SK-N-SH treated with all-trans-retinoic acid at 6 μM for 48 hours (cell line): ENCODE results near the gene TTC28.

Experiments
- ARNTL ChIP-seq: fragments of 450-650 bp; formaldehyde crosslinking; IDR thresholded peaks from 2 replicates; pipeline ENCODE4 v1.5.0; 2020; ENCODE audit warnings: low read depth, mild to moderate bottlenecking, moderate library complexity, borderline replicate concordance
- BACH2 ChIP-seq: fragments of 250-450 bp; sonication (Bioruptor Pico); IDR thresholded peaks from 2 replicates; pipeline ENCODE4 v1.9.0; 2021; ENCODE audit warnings: mild to moderate bottlenecking, borderline replicate concordance
- CREB5 ChIP-seq: fragments of 250-450 bp; sonication (Bioruptor Pico); IDR thresholded peaks from 2 replicates; pipeline ENCODE4 v1.5.1; 2020; ENCODE audit warnings: low read depth, mild to moderate bottlenecking, moderate library complexity
- ESRRG ChIP-seq: fragments of 250-450 bp; sonication (Bioruptor Pico); IDR thresholded peaks from 2 replicates; pipeline ENCODE4 v1.6.1; 2021; ENCODE audit warnings: mild to moderate bottlenecking
- OSR1 ChIP-seq: fragments of 250-450 bp; sonication (Bioruptor Pico); IDR thresholded peaks from 2 replicates; pipeline ENCODE4 v1.8.0; 2022; ENCODE audit warnings: moderate library complexity, mild to moderate bottlenecking, inconsistent platforms
- PATZ1 ChIP-seq: fragments of 250-450 bp; sonication (Bioruptor Pico); IDR thresholded peaks from 2 replicates; pipeline ENCODE4 v1.8.0; 2020; ENCODE audit warnings: mild to moderate bottlenecking, moderate library complexity, borderline replicate concordance
- POU6F1 ChIP-seq: fragments of 250-450 bp; sonication (Bioruptor Pico); IDR thresholded peaks from 2 replicates; pipeline ENCODE4 v1.8.0; 2021; ENCODE audit warnings: low read depth, mild to moderate bottlenecking, moderate library complexity, borderline replicate concordance
- PPARA ChIP-seq: fragments of 250-450 bp; sonication (Bioruptor Pico); IDR thresholded peaks from 2 replicates; pipeline ENCODE4 v1.5.0; 2020; ENCODE audit warnings: mild to moderate bottlenecking, borderline replicate concordance
- RARB ChIP-seq: fragments of 250-450 bp; sonication (Bioruptor Pico); IDR thresholded peaks from 2 replicates; pipeline ENCODE4 v1.8.0; 2021; ENCODE audit warnings: mild to moderate bottlenecking, moderate library complexity
- SNAI2 ChIP-seq: fragments of 250-450 bp; sonication (Bioruptor Pico); IDR thresholded peaks from 2 replicates; pipeline ENCODE4 v1.5.0; 2020; ENCODE audit warnings: mild to moderate bottlenecking, moderate library complexity
- TOX ChIP-seq: fragments of 250-450 bp; sonication (Bioruptor Pico); IDR thresholded peaks from 2 replicates; pipeline ENCODE4 v1.8.0; 2021; ENCODE audit warnings: mild to moderate bottlenecking, moderate library complexity, borderline replicate concordance
- TSHZ2 ChIP-seq: fragments of 250-450 bp; sonication (Bioruptor Pico); IDR thresholded peaks from 2 replicates; pipeline ENCODE4 v1.5.0; 2020; ENCODE audit warnings: mild to moderate bottlenecking, moderate library complexity
- ZNF8 ChIP-seq: fragments of 450-650 bp; formaldehyde crosslinking; IDR thresholded peaks from 2 replicates; pipeline ENCODE4 v1.5.0; 2020; ENCODE audit warnings: mild to moderate bottlenecking, moderate library complexity

- TF ChIP-seq TSHZ2 (CRISPR knock-in tag) (no peak), SNAI2 (CRISPR knock-in tag) (no peak), PATZ1 (CRISPR knock-in tag) (no peak), TOX (CRISPR knock-in tag) (no peak), CREB5 (no peak), ESRRG (no peak), BACH2 (CRISPR knock-in tag) (no peak), PPARA (no peak), ZNF8 (CRISPR knock-in tag) (no peak), POU6F1 (CRISPR knock-in tag) (no peak), RARB (CRISPR knock-in tag) (no peak), ARNTL (CRISPR knock-in tag) (no peak), OSR1 (no peak)
Measured at GRCh38 chr22:28346308-28346707, 333.3 kb downstream of the TTC28 start.
